ENCODE measurements around the gene CD244.

GRCh38 chr1:160800142-160800541, 62.5 kb downstream of the CD244 start:
- no peak for TF ChIP-seq SPI1 (IDR thresholded peaks at IDR 0.05; ENCODE audit: borderline replicate concordance, low read depth)
- TF ChIP-seq, protein P1, sequence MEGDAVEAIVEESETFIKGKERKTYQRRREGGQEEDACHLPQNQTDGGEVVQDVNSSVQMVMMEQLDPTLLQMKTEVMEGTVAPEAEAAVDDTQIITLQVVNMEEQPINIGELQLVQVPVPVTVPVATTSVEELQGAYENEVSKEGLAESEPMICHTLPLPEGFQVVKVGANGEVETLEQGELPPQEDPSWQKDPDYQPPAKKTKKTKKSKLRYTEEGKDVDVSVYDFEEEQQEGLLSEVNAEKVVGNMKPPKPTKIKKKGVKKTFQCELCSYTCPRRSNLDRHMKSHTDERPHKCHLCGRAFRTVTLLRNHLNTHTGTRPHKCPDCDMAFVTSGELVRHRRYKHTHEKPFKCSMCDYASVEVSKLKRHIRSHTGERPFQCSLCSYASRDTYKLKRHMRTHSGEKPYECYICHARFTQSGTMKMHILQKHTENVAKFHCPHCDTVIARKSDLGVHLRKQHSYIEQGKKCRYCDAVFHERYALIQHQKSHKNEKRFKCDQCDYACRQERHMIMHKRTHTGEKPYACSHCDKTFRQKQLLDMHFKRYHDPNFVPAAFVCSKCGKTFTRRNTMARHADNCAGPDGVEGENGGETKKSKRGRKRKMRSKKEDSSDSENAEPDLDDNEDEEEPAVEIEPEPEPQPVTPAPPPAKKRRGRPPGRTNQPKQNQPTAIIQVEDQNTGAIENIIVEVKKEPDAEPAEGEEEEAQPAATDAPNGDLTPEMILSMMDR (IDR thresholded peaks at IDR 0.05; ENCODE audit: insufficient read depth, low read length): no peak
- TF ChIP-seq, protein P2, sequence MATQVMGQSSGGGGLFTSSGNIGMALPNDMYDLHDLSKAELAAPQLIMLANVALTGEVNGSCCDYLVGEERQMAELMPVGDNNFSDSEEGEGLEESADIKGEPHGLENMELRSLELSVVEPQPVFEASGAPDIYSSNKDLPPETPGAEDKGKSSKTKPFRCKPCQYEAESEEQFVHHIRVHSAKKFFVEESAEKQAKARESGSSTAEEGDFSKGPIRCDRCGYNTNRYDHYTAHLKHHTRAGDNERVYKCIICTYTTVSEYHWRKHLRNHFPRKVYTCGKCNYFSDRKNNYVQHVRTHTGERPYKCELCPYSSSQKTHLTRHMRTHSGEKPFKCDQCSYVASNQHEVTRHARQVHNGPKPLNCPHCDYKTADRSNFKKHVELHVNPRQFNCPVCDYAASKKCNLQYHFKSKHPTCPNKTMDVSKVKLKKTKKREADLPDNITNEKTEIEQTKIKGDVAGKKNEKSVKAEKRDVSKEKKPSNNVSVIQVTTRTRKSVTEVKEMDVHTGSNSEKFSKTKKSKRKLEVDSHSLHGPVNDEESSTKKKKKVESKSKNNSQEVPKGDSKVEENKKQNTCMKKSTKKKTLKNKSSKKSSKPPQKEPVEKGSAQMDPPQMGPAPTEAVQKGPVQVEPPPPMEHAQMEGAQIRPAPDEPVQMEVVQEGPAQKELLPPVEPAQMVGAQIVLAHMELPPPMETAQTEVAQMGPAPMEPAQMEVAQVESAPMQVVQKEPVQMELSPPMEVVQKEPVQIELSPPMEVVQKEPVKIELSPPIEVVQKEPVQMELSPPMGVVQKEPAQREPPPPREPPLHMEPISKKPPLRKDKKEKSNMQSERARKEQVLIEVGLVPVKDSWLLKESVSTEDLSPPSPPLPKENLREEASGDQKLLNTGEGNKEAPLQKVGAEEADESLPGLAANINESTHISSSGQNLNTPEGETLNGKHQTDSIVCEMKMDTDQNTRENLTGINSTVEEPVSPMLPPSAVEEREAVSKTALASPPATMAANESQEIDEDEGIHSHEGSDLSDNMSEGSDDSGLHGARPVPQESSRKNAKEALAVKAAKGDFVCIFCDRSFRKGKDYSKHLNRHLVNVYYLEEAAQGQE (IDR thresholded peaks at IDR 0.05; ENCODE audit: insufficient replicate concordance, low read depth): no peak
- no peak for TF ChIP-seq POLR2AphosphoS5 (IDR thresholded peaks at IDR 0.05; ENCODE audit: low read depth)
